OCI-LY7 (cell line): ENCODE results near the gene ACBD7.

Experiments
- CTCF ChIP-seq: fragments of 200-600 bp; sonication (generic); conservative IDR thresholded peaks from 2 replicates; pipeline ENCODE4 v1.5.1; 2014; ENCODE audit warnings: mild to moderate bottlenecking, antibody characterized with exemption, low read length, moderate library complexity, mixed read lengths
- EZH2phosphoT487 ChIP-seq: fragments of 200-600 bp; sonication (generic); IDR thresholded peaks from 2 replicates; pipeline ENCODE4 v1.6.1; 2018; ENCODE audit warnings: low read depth, borderline replicate concordance, mild to moderate bottlenecking, mixed run types, antibody characterized with exemption, low read length, moderate library complexity, mixed read lengths

DNA sequence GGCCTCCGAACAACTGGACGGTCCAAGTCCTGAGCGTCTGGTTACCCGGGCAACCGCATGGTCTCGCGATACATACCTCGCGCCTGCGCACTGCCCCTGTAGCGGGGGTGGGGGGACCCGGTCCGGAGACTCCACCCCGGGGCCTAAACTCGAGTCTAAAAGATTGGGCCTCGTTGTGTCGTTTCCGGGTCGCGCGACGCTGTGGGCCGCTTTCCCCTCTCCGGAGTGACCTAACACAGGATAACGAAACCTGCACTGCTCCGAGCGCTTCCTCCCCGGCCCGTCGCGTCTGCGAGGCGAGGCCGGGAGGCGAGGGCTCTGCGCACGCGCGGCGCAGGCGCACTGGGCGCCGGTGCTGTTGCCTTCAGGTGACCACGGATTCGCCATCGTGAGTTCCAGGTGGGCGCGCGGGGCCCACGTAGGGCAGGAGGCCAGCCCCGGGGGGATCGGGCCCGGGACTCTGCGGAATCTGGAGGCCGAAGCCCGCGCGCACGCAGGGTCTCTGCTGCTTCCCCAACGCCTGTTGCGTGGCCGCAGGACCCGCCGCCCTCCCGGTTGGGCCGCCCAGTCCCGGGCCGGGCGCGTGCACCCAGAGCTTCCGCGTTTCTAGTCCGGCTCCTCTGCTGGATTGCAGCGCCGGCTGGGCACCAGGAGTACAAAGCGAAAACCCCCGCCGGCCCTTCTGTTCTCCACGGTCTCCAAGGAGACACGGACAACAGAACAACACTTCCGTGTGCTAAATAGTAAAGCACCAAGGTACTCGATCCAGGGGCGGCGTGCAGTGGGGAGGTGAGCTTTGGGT, 8.6 kb upstream of the ACBD7 start, which contains the start of gene RPP38:
- TF ChIP-seq CTCF = no peak
- TF ChIP-seq EZH2phosphoT487 = no peak
